ENCODE data around the gene ZNF337.
"Not testable (repeated sequence)": the region's sequence is repeated elsewhere in the genome, so short reads cannot be mapped to it uniquely, and the experiment has no call there.

Gene ZNF337

GRCh38 chr20:25696371-25697131, at the start of gene ZNF337:
ZNF337 (minus strand) TSS chr20:25696853; CDS start chr20:25686417, 10,436 bp downstream.
- DNase-seq = peak; percentile 73

GRCh38 chr20:25745738-25746137, 49.1 kb upstream of the ZNF337 start:
- DNase-seq = no peak

GRCh38 chr20:25745100-25745499, 48.4 kb upstream of the ZNF337 start:
- no peak for DNase-seq

GRCh38 chr20:25744261-25744660, 47.6 kb upstream of the ZNF337 start:
- DNase-seq = no peak

- no peak for DNase-seq
Measured at GRCh38 chr20:25741088-25741487, 44.4 kb upstream of the ZNF337 start.

GRCh38 chr20:25739615-25740320, 43.1 kb upstream of the ZNF337 start:
- no peak for DNase-seq

- DNase-seq = no peak
Measured at GRCh38 chr20:25738198-25738597, 41.5 kb upstream of the ZNF337 start.

GRCh38 chr20:25733903-25734302, 37.2 kb upstream of the ZNF337 start:
- DNase-seq = no peak

GRCh38 chr20:25730862-25731261, 34.2 kb upstream of the ZNF337 start:
- DNase-seq = no peak

GRCh38 chr20:25726357-25726756, 29.7 kb upstream of the ZNF337 start:
- DNase-seq = no peak

GRCh38 chr20:25725639-25726038, 29.0 kb upstream of the ZNF337 start:
- DNase-seq = no peak

GRCh38 chr20:25723975-25724374, 27.3 kb upstream of the ZNF337 start:
- no peak for DNase-seq

- DNase-seq = no peak
Measured at GRCh38 chr20:25720285-25720684, 23.6 kb upstream of the ZNF337 start.

- DNase-seq = not testable (repeated sequence)
Measured at GRCh38 chr20:25718896-25719809, 22.5 kb upstream of the ZNF337 start.

GRCh38 chr20:25707695-25708094, 11.0 kb upstream of the ZNF337 start:
- no peak for DNase-seq

GRCh38 chr20:25706793-25707192, 10.1 kb upstream of the ZNF337 start:
- no peak for DNase-seq

GRCh38 chr20:25705830-25706351, 9.2 kb upstream of the ZNF337 start:
- DNase-seq = no peak

GRCh38 chr20:25704303-25704702, 7.7 kb upstream of the ZNF337 start:
- not testable (repeated sequence) for DNase-seq

- not testable (repeated sequence) for DNase-seq
Measured at GRCh38 chr20:25700835-25701234, 4.2 kb upstream of the ZNF337 start.

- no peak for DNase-seq
Measured at GRCh38 chr20:25699914-25700313, 3.3 kb upstream of the ZNF337 start.

GRCh38 chr20:25697132-25697446, 436 bp upstream of the ZNF337 start:
- no peak for DNase-seq

GRCh38 chr20:25695532-25696370, 902 bp downstream of the ZNF337 start:
- DNase-seq = no peak
